H1 (cell line): ENCODE results near the gene MADD. TPM values are rescaled to one million over a fixed set of nuclear protein-coding genes. Genes with fewer than 3 reads are reported as not detected.

Source experiments
- CTCF ChIA-PET: fragments of 300-600 bp; sonication (Branson Sonifier 250); formaldehyde crosslinking; loops from one replicate; lab custom pipeline; 2021; ENCODE audit not compliant: partially characterized antibody; lab: Charles Lee
- POLR2A ChIA-PET: fragments of 300-600 bp; sonication (Branson Sonifier 250); formaldehyde crosslinking; loops from one replicate; lab custom pipeline; 2021; ENCODE audit warnings: inconsistent platforms; ENCODE audit not compliant: partially characterized antibody; lab: Charles Lee
- DNase-seq, 2 experiments: peaks; one replicate each; pipeline versions ENCODE4 v3.0.0 to v3.0.0-alpha.2; 2010 to 2022; ENCODE audit warnings: low spot score in 2 of 2, low read depth in 1 of 2, mixed read lengths in 1 of 2
- FAIRE-seq: peaks from 2 replicates; lab custom pipeline; 2011; peaks lifted over from hg19 to GRCh38; lab: Jason Lieb, UNC
- H2AFZ ChIP-seq: 2 replicates; pipeline ENCODE4 v1.8.1; 2012; ENCODE audit warnings: low read length, inconsistent platforms
- H2AK5ac ChIP-seq: 2 replicates; pipeline ENCODE4 v1.6.1; 2013; ENCODE audit warnings: low read depth, low read length
- H2BK120ac ChIP-seq: replicated peaks from 2 replicates; pipeline ENCODE3; 2013; ENCODE audit warnings: low read depth, low read length, inconsistent platforms
- H2BK12ac ChIP-seq: 2 replicates; pipeline ENCODE4 v1.6.1; 2013; ENCODE audit warnings: low read depth, low read length
- H2BK15ac ChIP-seq: 2 replicates; pipeline ENCODE4 v1.6.1; 2013; ENCODE audit warnings: low read length
- H2BK20ac ChIP-seq: 2 replicates; pipeline ENCODE4 v1.6.1; 2013; ENCODE audit warnings: low read length
- H2BK5ac ChIP-seq: 2 replicates; pipeline ENCODE4 v1.6.1; 2013; ENCODE audit warnings: low read depth, low read length
- H3K14ac ChIP-seq: 2 replicates; pipeline ENCODE4 v1.6.1; 2013; ENCODE audit warnings: inconsistent platforms; ENCODE audit not compliant: insufficient read length
- H3K18ac ChIP-seq: 2 replicates; pipeline ENCODE4 v1.6.1; 2013; ENCODE audit warnings: low read length; ENCODE audit errors: extremely low read depth
- H3K23ac ChIP-seq: 2 replicates; pipeline ENCODE4 v1.6.1; 2013; ENCODE audit warnings: inconsistent platforms; ENCODE audit not compliant: insufficient read length
- H3K23me2 ChIP-seq: 2 replicates; pipeline ENCODE4 v1.6.1; 2013; ENCODE audit warnings: low read depth, low read length
- H3K27ac ChIP-seq: 2 replicates; pipeline ENCODE4 v1.6.1; 2011; ENCODE audit warnings: low read depth, low read length, inconsistent platforms
- H3K27me3 ChIP-seq, 4 experiments: replicated peaks in 1 of 4; 1 replicate in 1 of 4; 2 replicates in 3 of 4; pipeline versions ENCODE4 v1.6.1 to v1.8.1; 2011 to 2013; ENCODE audit warnings: low read length in 3 of 4, mild to moderate bottlenecking in 3 of 4, inconsistent platforms in 2 of 4, mixed read lengths in 2 of 4, moderate library complexity in 1 of 4; ENCODE audit not compliant: control insufficient read depth in 3 of 4, insufficient read depth in 3 of 4; ENCODE audit errors: extremely low read depth in 1 of 4
- H3K36me3 ChIP-seq, 4 experiments: 2 replicates each; pipeline versions ENCODE4 v1.6.1 to v1.8.1; 2011 to 2013; ENCODE audit warnings: mild to moderate bottlenecking in 4 of 4, low read length in 3 of 4, moderate library complexity in 2 of 4, control low read depth in 1 of 4, inconsistent platforms in 1 of 4; ENCODE audit not compliant: insufficient read depth in 4 of 4, control insufficient read depth in 2 of 4
- H3K4ac ChIP-seq: replicated peaks from 2 replicates; pipeline ENCODE3; 2013; ENCODE audit warnings: low read length, low read depth, mixed read lengths, inconsistent platforms; ENCODE audit not compliant: insufficient read length
- H3K4me1 ChIP-seq, 4 experiments: replicated peaks in 1 of 4; 1 replicate in 1 of 4; 2 replicates in 3 of 4; pipeline versions ENCODE4 v1.6.1 to v1.8.1; 2011 to 2013; ENCODE audit warnings: low read length in 3 of 4, inconsistent platforms in 2 of 4, mixed read lengths in 1 of 4; ENCODE audit not compliant: insufficient read depth in 4 of 4, control insufficient read depth in 3 of 4
- H3K4me2 ChIP-seq, 2 experiments: 2 replicates each; pipeline versions ENCODE4 v1.6.1 to v1.8.1; 2011 to 2013; ENCODE audit warnings: low read depth in 2 of 2, low read length in 2 of 2, control low read depth in 1 of 2, inconsistent platforms in 1 of 2, mild to moderate bottlenecking in 1 of 2; ENCODE audit not compliant: insufficient read depth in 1 of 2
- H3K4me3 ChIP-seq, 4 experiments: fragments of 200-600, 300-600 bp in 1 of 4; sonication (generic), shearing (Covaris generic), sonication (Bioruptor Twin) in 1 of 4; 2 replicates each; pipeline versions ENCODE4 v1.5.1 to v1.8.1; 2011 to 2016; ENCODE audit warnings: low read length in 4 of 4, low read depth in 3 of 4, control low read depth in 2 of 4, inconsistent platforms in 2 of 4, mild to moderate bottlenecking in 2 of 4, mixed read lengths in 1 of 4, moderate library complexity in 1 of 4; ENCODE audit not compliant: insufficient read depth in 2 of 4; ENCODE audit errors: extremely low read depth in 1 of 4
- H3K56ac ChIP-seq: replicated peaks from 2 replicates; pipeline ENCODE3; 2013; ENCODE audit warnings: low read depth, mild to moderate bottlenecking, mixed read lengths, low read length, inconsistent platforms; ENCODE audit not compliant: insufficient read length
- H3K79me1 ChIP-seq: 2 replicates; pipeline ENCODE4 v1.6.1; 2013; ENCODE audit warnings: low read depth, low read length, control low read depth
- H3K79me2 ChIP-seq, 2 experiments: 2 replicates each; pipeline versions ENCODE4 v1.6.1 to v1.8.1; 2012 to 2013; ENCODE audit warnings: low read length in 2 of 2, mild to moderate bottlenecking in 2 of 2, inconsistent platforms in 1 of 2; ENCODE audit not compliant: insufficient read depth in 2 of 2, control insufficient read depth in 1 of 2
- H3K9ac ChIP-seq, 4 experiments: replicated peaks in 1 of 4; 1 replicate in 1 of 4; 2 replicates in 3 of 4; pipeline versions ENCODE4 v1.6.1 to v1.8.1; 2011 to 2013; ENCODE audit warnings: low read depth in 3 of 4, low read length in 3 of 4, control low read depth in 2 of 4, mild to moderate bottlenecking in 2 of 4, moderate library complexity in 2 of 4, inconsistent platforms in 1 of 4; ENCODE audit errors: extremely low read depth in 1 of 4
- H3K9me3 ChIP-seq, 2 experiments: 2 replicates each; pipeline versions ENCODE4 v1.6.1 to v1.8.1; 2012 to 2013; ENCODE audit warnings: mild to moderate bottlenecking in 2 of 2, moderate library complexity in 2 of 2, control low read depth in 1 of 2, inconsistent platforms in 1 of 2, low read depth in 1 of 2, low read length in 1 of 2, mixed read lengths in 1 of 2; ENCODE audit not compliant: insufficient read depth in 2 of 2
- H4K20me1 ChIP-seq, 2 experiments: replicated peaks in 1 of 2; 2 replicates each; pipeline versions ENCODE3 to v1.8.1; 2011 to 2013; ENCODE audit warnings: inconsistent platforms in 2 of 2, low read length in 2 of 2, mild to moderate bottlenecking in 1 of 2; ENCODE audit not compliant: insufficient read depth in 2 of 2, control insufficient read depth in 1 of 2
- H4K5ac ChIP-seq: 2 replicates; pipeline ENCODE4 v1.6.1; 2013; ENCODE audit warnings: low read length, low read depth, mixed read lengths, inconsistent platforms; ENCODE audit not compliant: insufficient read length
- H4K8ac ChIP-seq: 2 replicates; pipeline ENCODE4 v1.8.0; 2013; ENCODE audit warnings: mild to moderate bottlenecking, moderate library complexity, low read length, inconsistent platforms; ENCODE audit not compliant: insufficient read depth; ENCODE audit errors: extremely low read depth
- H4K91ac ChIP-seq: replicated peaks from 2 replicates; pipeline ENCODE3; 2013; ENCODE audit warnings: low read length, mixed read lengths, inconsistent platforms; ENCODE audit not compliant: insufficient read length
- ASH2L ChIP-seq: fragments of 200-600, 300-600 bp; sonication (generic); IDR thresholded peaks from one replicate; pipeline ENCODE4 v1.7.1; 2017; ENCODE audit warnings: low read length
- BACH1 ChIP-seq: IDR thresholded peaks from 2 replicates; pipeline ENCODE4 v1.6.1; 2012; ENCODE audit warnings: low read length, improper control_type of control experiment
- CTBP2 ChIP-seq: IDR thresholded peaks from 2 replicates; pipeline ENCODE4 v1.7.0; 2011; ENCODE audit warnings: borderline replicate concordance, mild to moderate bottlenecking, moderate library complexity, mixed read lengths, low read length; ENCODE audit not compliant: insufficient read depth, insufficient read length
- EGR1 ChIP-seq: IDR thresholded peaks from 2 replicates; pipeline ENCODE4 v1.6.1; 2011; ENCODE audit warnings: low read depth, low read length, borderline replicate concordance
- GABPA ChIP-seq: IDR thresholded peaks from 2 replicates; pipeline ENCODE4 v1.6.1; 2011; ENCODE audit warnings: mild to moderate bottlenecking, low read length, moderate library complexity, borderline replicate concordance; ENCODE audit not compliant: insufficient read depth
- RAD21 ChIP-seq, 2 experiments: IDR thresholded peaks in 1 of 2; conservative IDR thresholded peaks in 1 of 2; 2 replicates each; pipeline ENCODE4 v1.6.1; 2011; ENCODE audit warnings: low read depth in 2 of 2, low read length in 2 of 2, improper control_type of control experiment in 1 of 2, inconsistent platforms in 1 of 2, mild to moderate bottlenecking in 1 of 2, moderate library complexity in 1 of 2
- RFX5 ChIP-seq: IDR thresholded peaks from 2 replicates; pipeline ENCODE4 v1.6.1; 2011; ENCODE audit warnings: low read depth, low read length, improper control_type of control experiment, borderline replicate concordance
- SP2 ChIP-seq: IDR thresholded peaks from 2 replicates; pipeline ENCODE4 v1.6.1; 2012; ENCODE audit warnings: mild to moderate bottlenecking, low read length, inconsistent platforms
- TBP ChIP-seq: IDR thresholded peaks from 2 replicates; pipeline ENCODE4 v1.6.1; 2011; ENCODE audit warnings: low read depth, low read length, improper control_type of control experiment
- USF2 ChIP-seq: IDR thresholded peaks from 2 replicates; pipeline ENCODE4 v1.6.1; 2011; ENCODE audit warnings: low read length, improper control_type of control experiment
- WGBS, 2 experiments: shearing (Covaris generic) in 1 of 2; methylation state at CpG; one replicate each; pipeline versions ENCODE4 v1.1.6 to v1.1.7; 2013 to 2015; ENCODE audit warnings: low lambda C conversion rate in 2 of 2, mixed read lengths in 2 of 2, inconsistent platforms in 1 of 2, low coverage in 1 of 2, missing lambda C conversion rate in 1 of 2; ENCODE audit not compliant: insufficient replicate concordance in 2 of 2, insufficient coverage in 1 of 2, insufficient read length in 1 of 2; ENCODE audit errors: extremely low coverage in 1 of 2, missing lambda C conversion rate in 1 of 2; 5-methylcytosine and 5-hydroxymethylcytosine counted together
- polyA plus RNA-seq, 7 experiments: library from polyadenylated mRNA; depleted of rRNA in 3 of 7; stranded (reverse) in 5 of 7; unstranded in 2 of 7; fragments of >200 nt in 5 of 7; fragments of 200-250 nt in 2 of 7; gene quantifications; 1 replicate in 5 of 7; 2 replicates in 1 of 7; 4 replicates in 1 of 7; pipeline versions ENCODE4 v1.2.1 to v1.2.3, GENCODE V29; 2011 to 2013; ENCODE audit warnings: missing spikeins in 2 of 7, mixed read lengths in 2 of 7
- total RNA-seq: library from RNA; stranded (reverse); fragmentation: NEBNext Ultra II Directional; extraction: Animal tissue kit (Norgen Biotek cat#: 25700); gene quantifications from 2 replicates; pipeline ENCODE4 v1.2.1, GENCODE V29; 2021

Gene MADD
- total and polyA plus RNA-seq, 2 of the 8 experiments (the other 6 are each of a cell fraction or from before 2014, with no cell fraction given): 32.5 to 45.4 TPM

GRCh38 chr11:47353978-47354774, 84.2 kb downstream of the MADD start:
- H3K79me1 ChIP-seq: 0 out of 2 replicates have a peak, but pooled peaks cover 2% of the 10 kb centered on the region
- no peak overlapping the region for H3K18ac ChIP-seq
- H3K9ac ChIP-seq: no peak overlapping the region
- H4K20me1 ChIP-seq: peaks cover 0 to 12% of the 10 kb centered on the region in 2 experiments
- H3K4me2 ChIP-seq: peak overlapping the region; percentile 44 to 60
- H3K4ac ChIP-seq: no peak overlapping the region
- WGBS, 2 experiments: 89% methylated on average over 15 of the region's 15 CpGs; no CpG with 5 or more reads in 1 of the 2 experiments
- H2BK20ac ChIP-seq: no peak overlapping the region
- H2BK5ac ChIP-seq: no peak overlapping the region
- peaks cover 0 to 12% (median 5%) of the 10 kb centered on the region in 4 experiments; a peak in 6 of 7 replicates for H3K4me1 ChIP-seq
- H3K23me2 ChIP-seq: peaks cover 16% of the 10 kb centered on the region
- no peak overlapping the region for H4K5ac ChIP-seq
- peak overlapping the region in 3 of 4 experiments; percentile 14 to 59 (median 21); a peak in 5 of 8 replicates for H3K4me3 ChIP-seq
- no peak overlapping the region for H2BK12ac ChIP-seq
- H3K27me3 ChIP-seq: no peaks in the 10 kb centered on the region
- no peaks in the 10 kb centered on the region; a peak in 1 of 8 replicates for H3K36me3 ChIP-seq
- H4K8ac ChIP-seq: no peak overlapping the region
- DNase-seq (no peak), FAIRE-seq (no peak)
- ChIA-PET POLR2A (interaction anchor here (0.8 to 1.6 kb wide), 3 partner anchors 21 to 83 kb away, joined by 3 read pairs; no protein-coding TSS in a partner anchor), CTCF (interaction anchor here (0.8 to 2.6 kb wide), 27 partner anchors 8 to 201 kb away, joined by 3 to 32 read pairs (median 6); partner anchors contain the start of gene NR1H3)
- no peak overlapping the region for H3K27ac ChIP-seq
- no peaks in the 10 kb centered on the region for H3K79me2 ChIP-seq
- H3K23ac ChIP-seq: no peak overlapping the region
- no peak overlapping the region for H2AK5ac ChIP-seq
- no peak overlapping the region for H2BK15ac ChIP-seq
- no peak overlapping the region for H4K91ac ChIP-seq
- no peak overlapping the region for H2BK120ac ChIP-seq
- no peak overlapping the region for H3K14ac ChIP-seq
- peaks cover 0 to 5% of the 10 kb centered on the region in 2 experiments; a peak in 1 of 4 replicates for H3K9me3 ChIP-seq
- no peak overlapping the region for H3K56ac ChIP-seq
- H2AFZ ChIP-seq: 0 out of 2 replicates have a peak overlapping the region, but pooled peaks have one; percentile 3
- TF ChIP-seq ASH2L: no peak
- TF ChIP-seq GABPA: no peak
- TF ChIP-seq TBP: no peak
- no peak for TF ChIP-seq CTBP2
- no peak for TF ChIP-seq BACH1
- no peak for TF ChIP-seq RFX5
- no peak for TF ChIP-seq RAD21 (IDR thresholded peaks at IDR 0.05 in 1 of 2, conservative IDR thresholded peaks at IDR 0.05 in 1 of 2; ENCODE audit: low read depth in 2 of 2, low read length in 2 of 2)
- no peak for TF ChIP-seq SP2
- no peak for TF ChIP-seq EGR1
- TF ChIP-seq USF2: no peak
